ENCODE measurements around the gene AGRN. TPM values are rescaled to one million over a fixed set of nuclear protein-coding genes. Genes with fewer than 3 reads are reported as not detected.
"Not testable (repeated sequence)": the region's sequence is repeated elsewhere in the genome, so short reads cannot be mapped to it uniquely, and the experiment has no call there.

Gene AGRN
- total RNA-seq, 1 experiment from 2014 or later, result 37.8 TPM

DNA sequence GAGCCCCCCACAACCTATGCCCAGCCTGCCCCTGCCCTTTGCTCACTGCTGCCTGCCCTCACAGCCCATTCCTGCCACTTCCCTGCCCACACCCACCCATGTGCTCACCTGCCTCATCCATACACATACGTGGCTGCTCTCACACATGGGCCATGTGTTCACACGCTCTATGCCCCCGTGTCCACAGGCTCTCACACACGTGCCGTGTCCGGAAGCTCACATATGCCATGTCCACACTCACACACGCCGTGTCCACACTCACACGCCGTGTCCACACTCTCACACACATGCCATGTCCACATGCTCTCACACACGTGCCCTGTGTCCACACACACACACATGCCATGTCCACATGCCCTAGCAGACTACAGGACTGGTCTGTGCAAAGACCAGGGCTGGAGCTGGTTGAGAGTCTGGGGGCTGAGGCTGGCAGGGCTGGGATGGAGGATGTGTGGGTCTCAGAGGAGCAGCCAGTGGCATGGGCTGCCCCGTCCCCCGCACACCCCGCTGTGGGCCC, 54.8 kb downstream of the AGRN start:
- no peak for DNase-seq (ENCODE audit: extremely low read depth, low read depth)

DNA sequence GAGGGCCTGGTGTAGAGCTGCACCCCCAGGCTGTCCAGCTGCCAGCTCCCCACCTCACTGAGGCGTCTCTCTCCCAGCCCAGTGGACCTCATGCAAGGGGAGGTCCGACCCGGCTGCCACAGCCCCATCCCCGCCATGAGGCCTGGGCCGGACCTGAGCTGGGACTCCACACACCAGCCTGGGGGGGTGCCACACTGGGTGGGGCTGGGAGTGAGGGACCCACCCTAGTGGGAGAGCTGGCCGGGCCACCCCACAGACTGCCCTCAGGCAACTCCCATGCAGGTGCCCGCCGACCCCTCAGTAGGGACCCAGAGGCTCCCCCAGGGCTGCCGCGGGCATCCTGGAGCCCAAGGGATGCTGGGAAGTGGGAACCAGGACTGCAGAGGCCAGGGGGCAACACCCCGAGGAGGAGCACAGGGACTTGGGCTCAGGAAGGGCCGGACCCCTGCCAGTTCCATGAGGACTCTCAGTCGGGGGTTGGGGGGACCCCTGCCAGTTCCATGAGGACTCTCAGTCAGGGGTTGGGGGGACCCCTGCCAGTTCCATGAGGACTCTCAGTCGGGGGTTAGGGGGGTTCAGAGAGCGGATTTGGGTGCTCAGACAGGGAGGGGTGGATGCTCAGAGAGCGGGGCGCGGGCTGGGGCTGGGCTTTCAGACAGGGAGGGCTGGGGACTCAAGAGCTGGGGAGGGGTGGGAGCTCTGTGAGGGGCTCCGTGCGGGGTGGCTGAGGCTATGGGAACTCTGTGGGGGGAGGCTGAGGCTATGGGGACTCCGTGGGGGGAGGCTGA, 55.4 kb downstream of the AGRN start:
- no peak for DNase-seq (ENCODE audit: extremely low read depth, low read depth)

DNA sequence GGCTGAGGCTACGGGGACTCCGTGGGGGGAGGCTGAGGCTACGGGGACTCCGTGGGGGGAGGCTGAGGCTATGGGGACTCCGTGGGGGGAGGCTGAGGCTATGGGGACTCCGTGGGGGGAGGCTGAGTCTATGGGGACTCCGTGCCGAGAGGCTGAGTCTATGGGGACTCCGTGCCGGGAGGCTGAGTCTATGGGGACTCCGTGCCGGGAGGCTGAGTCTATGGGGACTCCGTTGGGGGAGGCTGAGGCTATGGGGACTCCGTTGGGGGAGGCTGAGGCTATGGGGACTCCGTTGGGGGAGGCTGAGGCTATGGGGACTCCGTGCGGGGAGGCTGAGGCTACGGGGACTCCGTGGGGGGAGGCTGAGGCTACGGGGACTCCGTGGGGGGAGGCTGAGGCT, 57.5 kb downstream of the AGRN start:
- not testable (repeated sequence) for DNase-seq (ENCODE audit: extremely low read depth, low read depth)

DNA sequence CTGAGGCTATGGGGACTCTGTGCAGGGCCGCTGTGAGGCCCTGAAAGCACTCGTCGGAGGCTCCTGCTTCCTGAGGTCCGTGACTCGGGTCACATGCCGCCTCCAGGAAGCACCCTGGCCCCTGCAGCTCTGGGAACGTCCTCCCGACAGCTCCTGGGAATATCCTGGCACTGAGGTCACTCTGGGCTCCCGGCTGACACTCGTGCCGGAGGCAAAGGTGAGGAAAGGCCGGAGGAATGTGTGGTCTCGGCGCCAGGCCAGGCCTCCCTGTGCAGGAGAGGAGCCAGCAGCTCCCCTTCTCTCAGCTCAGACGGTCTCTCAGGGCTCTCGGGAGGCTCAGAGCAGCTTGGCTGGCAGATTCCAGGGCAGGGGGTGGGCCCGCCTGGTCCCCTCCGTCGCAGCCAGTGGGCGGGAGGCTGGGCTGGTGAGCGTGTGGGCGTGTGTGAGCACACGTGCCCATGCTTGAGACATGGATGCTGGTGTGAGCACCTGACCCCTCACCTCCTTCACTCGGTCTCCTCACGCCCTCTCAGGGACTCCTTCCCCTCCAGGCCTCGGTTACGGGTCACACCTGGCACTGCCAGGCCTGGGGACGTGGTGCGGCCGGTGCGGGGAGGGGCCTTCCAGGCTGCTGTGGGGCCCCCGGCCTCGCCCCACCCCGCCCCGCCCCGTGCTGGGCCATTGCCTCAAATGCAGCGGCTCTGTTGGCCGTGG, 59.6 kb downstream of the AGRN start:
- DNase-seq (ENCODE audit: extremely low read depth, low read depth), result peak; percentile 40

DNA sequence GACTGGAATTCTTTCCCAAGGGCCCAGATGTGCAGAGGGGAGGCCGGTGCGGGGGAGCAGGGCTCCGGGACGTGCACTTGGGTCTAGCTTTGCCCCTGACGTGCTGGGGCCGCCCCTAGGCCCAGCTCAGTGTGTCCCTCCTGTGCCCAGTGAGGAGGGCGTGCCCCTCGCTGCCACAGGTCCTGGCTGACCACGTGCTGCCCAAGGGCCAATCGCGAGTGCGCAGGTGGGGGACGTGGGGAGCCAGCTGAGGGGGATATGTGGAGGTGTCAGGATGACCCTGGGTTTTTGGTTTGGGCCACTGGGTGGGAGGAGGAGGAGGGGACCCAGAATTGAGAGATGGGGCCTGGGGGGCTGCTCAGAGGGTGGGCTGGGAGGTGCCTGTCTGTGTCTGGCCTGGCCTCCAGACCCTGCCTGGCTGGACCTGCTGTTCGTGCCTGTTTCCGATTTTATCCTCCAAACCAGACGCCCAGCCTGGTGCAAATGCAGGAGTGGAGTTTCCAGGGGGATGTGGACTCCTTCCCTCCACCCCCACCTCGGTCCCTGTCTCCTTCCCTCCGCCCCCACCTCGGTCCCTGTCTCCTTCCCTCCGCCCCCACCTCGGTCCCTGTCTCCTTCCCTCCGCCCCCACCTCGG, 60.3 kb downstream of the AGRN start:
- DNase-seq (ENCODE audit: extremely low read depth, low read depth), result no peak

DNA sequence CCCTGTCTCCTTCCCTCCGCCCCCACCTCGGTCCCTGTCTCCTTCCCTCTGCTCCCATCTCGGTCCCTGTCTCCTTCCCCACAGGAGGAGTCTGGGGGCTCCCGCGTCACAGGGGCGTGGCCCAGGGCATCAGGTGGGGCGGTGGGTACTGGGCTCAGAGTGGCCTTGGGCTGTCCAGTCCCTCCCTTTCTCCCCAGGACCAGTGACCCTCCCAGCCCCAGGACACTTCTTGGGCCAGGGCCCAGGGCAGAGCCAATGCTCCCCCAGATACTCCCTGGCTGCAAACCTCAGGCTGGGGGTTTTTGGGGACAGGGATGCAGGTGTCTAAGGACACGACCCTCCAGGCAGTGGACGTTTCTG, 61.0 kb downstream of the AGRN start:
- no peak for DNase-seq (ENCODE audit: extremely low read depth, low read depth)

DNA sequence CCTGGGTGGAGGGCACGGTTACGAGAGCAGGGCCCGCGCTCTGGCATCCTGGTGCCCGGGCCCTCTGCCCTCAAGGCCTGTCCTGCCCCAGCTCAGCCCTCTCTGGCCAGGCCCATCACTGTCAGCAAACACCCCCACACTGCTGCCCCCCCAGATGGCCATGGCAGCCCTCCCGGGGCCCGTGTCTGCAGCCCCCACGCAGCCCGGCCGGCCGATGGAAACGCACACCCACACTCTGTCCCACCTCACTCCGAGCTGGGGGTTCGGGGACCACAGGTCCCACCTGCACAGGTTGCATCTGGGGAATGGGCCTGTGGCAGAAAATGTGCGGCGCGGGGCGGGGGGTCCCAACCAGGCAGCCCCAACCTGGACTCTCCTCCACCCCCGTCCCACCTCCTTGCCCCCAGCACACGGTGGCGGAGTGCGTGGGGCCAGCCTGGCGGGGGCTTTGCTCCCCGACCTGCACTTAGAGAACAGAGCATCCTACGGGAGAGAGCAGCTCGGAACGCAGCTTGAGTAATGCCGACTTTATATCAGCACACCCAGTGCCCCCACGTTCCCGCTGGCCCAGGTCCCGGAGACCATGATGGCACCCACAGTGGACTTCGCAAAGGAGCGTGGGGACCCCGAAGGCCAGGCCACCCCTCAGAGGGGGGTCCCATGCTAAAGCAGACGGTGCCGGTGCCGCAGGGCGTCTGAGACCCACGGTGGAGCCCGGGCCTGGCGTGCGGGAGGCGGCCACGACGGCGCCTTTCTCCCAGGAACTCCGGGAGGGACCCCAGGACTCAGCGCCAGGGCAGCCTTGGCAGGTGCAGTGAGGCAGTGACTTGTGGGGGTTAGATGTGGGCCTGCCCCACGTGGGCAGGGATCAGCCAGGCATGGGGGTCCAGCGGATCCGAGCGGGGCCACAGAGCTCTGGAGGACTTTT, 61.7 kb downstream of the AGRN start:
- no peak for DNase-seq (ENCODE audit: extremely low read depth, low read depth)

DNA sequence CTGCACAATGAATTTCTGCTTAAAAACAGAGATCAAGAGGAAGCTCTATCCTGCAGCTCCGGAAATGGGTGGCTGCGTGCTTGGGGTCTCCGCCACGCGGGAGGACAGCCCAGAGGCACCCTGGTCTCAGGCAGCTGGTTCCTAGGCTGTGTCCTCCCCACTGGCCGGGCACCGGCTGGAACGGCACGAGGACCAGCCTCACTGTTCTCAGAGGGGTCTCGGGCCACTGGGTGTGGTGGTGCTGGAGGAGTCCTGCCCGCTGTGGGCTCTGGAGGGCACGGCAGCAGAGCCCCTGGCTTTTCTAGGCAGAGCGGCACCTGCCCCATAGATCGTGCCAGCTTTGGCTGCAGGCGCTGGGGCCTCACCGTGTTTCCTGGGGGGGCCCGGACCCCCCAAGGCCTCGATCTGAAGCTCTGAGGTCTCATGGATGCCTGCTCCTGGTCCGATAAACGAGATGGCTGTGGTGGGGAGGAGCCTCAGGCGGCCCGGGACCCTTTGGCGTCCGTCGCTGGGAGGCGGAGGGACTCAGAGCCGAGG, 62.4 kb downstream of the AGRN start:
- DNase-seq (ENCODE audit: extremely low read depth, low read depth), result no peak

DNA sequence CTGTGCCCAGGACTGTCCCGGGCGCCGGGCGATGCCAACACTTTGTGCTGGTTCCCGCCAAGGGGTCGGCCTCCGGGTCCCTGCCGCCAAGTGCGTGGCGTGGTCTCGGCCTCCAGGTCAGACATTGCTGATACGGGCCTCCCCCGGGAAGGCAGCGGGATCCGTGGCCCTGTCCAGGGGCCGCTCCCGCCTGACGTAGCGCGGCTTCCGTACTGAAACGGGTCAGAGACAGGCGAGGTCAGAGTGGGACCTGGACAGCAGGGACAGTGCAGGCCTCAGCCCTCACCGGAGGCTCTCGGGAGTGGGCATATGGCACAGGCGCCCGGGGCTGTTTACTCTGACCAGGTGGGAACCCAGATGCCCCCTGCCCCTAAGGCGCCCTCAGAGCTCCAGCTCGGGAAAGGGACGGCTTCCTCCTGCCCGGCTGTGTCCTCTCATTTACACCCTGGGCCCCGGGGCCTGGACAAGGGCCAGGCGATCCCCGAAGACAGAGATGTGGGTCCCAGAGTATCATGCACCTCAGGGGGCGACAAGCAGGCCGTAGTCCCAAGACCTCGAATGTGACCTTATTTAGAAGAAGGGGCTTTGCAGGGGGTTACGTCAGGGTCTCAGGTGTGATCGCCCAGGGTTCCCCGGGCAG, 63.0 kb downstream of the AGRN start:
- no peak for DNase-seq (ENCODE audit: extremely low read depth, low read depth)

DNA sequence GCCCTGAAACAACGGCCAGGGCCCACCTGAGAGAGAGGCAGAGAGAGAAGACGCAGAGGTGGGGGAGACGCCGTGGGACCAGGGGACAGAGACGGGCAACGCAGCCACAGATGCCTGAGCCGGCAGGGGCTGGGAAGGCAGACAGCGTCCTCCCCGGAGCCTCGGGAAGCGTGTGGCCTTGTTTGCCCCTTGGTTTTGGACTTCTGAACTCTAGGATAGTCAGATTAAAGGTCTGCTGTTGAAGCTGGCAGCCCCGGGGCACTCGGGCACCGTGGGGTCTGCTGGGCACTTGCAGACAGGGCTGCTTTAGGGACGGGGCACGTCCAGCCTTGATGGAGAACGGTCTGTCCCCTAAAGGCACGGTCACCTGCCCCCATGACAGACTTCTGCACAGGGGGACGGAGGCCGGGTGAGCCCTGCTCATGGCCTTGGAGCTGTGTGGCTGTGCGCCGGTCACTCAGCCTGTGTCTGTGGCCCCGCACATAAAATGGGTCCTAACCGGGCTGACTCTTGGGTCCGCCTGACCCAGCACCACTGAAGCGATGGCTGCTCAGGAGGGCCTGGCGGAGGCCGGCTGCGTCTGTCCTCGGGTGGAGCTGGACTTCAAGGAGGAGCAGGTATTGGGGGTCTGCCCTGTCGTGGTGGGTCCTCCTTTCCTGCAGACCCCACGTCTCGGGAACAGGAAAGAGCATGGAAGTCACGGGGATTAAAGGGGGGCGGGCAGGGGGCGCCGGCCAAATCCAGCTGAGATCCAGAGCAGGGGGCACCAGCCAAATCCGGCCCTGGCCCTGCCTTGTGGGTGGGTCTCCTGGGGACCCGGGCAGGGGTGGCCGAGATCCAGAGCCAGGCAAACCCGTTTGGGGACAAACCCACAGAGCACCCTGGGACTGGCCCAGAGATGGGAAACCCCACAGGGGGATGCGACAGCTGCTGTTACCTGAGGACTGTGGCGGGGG, 63.8 kb downstream of the AGRN start:
- no peak for DNase-seq (ENCODE audit: extremely low read depth, low read depth)

DNA sequence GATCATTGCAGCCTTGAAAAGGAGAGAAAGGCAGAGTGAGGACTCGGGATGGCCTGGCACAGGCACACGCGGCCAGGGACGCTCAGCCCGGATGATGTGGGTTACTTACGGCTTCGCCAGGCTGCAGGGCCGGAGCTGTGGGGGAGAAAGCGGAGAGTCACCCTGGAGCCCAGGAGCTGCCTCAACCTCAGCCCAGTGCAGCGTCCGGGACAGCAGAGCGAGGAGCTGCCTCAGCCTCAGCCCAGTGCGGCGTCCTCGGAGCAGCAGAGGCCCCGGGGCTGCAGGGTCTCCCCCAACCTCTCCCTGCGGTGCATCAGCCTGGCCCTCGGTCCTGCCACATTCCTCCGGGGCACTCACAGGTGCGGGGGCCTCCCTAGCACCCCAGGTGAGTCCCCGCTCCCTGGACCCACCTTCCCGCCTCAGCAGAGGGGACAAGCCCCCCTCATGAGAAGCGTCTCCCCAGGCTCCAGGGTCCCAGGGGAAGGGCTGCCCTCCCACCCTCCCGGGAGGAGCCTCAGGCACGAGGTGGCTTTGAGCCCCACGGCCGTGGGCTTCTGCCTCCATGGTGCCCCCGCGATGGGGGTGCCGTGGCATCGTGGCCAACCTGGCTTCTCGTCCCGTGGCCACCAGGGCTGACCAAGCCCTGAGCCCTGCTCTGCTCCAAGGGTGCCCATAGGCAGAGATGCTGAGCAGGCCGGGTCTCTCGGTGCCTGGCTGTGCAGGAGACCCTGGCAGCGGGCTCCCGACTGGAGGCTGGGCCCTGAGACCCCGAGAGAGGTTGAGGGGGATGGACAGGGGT, 64.7 kb downstream of the AGRN start:
- DNase-seq (ENCODE audit: extremely low read depth, low read depth), result no peak

DNA sequence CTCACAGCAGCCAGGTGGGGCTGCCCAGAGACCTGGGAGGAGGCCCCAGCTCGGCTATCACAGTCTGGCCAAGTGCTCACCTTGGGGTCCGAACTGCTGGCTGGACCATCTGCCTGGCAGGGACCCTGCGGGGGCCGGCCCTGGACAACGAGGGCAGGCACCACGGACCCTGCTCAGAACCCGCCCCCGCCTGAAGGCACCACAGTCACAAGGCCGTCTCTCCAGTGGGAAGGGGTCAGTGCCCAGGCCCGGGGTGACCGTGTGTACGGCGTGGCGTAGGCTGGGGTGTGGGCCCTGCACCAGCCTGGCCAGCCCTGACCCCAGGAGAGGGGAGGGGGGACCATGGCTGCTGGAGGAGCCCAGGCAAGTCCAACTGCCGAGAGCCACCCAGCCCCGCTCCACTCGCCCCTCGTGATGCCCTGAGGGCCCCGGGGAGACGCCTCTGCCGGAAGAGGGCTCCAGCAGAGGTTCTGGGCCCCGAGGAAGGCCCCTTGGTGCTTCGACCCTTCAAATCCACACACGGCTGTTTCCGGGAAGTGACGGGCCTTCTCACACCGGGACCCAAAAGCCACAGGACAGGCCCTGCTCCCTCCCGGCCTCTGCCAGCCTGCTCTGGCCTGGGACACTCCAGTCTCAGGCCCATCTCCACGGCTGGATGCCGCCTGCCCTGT, 65.4 kb downstream of the AGRN start:
- no peak for DNase-seq (ENCODE audit: extremely low read depth, low read depth)

DNA sequence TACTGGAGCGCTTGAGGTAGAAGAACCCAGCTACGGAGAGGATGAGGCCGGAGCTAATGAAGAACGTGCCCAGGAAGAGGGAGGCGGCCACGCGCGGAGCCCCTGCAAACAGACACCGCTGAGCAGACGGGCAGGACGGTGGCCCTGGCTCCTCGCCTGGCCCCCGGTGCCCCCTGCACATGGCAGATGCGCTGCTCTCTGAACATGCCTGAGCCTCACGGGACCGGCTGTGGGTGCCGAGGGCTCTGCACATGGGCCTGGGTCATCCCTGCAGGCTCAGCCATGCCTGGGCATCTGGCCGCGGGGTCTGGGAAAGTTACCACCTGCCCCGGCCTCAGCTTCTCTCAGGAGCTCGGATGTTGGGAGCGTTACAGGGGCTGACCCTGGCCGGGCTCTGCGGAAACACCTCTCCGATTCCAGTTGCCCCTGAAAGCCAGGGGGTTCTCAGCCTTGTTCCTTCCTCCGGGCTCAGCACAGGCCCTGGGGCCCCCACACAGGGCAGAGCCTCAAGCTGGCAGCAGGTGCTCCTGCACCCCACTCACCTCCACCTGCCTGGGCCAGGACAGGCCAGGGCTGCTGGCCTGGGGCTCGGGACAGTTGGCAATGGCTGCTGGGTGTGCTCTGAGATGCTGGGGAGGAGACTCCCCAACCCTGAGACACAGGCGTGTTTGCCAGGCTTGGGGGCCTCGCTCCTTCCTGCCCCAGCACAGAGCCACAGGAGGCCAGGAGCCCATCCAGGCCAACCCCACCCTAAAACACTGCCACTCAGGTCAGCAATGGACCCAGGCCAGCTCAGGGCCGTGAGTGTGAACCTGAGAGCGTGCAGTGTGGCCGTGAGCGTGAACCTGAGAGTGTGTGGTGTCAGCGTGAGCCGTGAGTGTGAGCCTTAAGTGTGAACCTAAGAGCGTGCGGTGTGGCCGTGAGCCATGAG, 66.3 kb downstream of the AGRN start:
- no peak for DNase-seq (ENCODE audit: extremely low read depth, low read depth)

DNA sequence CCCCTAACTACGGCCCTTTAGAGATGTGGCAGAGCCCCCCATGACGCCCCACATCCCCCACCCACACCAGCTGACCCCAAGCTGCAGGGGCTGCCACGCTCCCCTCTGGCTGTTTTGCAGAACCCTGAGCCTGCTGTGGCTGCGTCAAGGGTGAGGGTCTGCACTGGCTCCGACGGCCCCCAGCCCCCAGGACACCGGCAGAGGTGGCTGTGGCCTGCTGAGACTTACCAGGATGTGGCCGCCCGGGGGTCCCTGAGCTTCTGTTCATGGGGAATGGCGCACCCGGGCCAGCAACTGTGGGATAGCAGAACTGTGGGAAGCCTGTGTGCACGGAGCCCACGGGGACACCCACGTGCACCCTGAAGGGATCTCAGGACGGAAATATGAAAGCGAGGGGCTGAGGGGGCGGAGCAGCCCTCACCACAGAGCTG, 67.0 kb downstream of the AGRN start:
- no peak for DNase-seq (ENCODE audit: extremely low read depth, low read depth)

DNA sequence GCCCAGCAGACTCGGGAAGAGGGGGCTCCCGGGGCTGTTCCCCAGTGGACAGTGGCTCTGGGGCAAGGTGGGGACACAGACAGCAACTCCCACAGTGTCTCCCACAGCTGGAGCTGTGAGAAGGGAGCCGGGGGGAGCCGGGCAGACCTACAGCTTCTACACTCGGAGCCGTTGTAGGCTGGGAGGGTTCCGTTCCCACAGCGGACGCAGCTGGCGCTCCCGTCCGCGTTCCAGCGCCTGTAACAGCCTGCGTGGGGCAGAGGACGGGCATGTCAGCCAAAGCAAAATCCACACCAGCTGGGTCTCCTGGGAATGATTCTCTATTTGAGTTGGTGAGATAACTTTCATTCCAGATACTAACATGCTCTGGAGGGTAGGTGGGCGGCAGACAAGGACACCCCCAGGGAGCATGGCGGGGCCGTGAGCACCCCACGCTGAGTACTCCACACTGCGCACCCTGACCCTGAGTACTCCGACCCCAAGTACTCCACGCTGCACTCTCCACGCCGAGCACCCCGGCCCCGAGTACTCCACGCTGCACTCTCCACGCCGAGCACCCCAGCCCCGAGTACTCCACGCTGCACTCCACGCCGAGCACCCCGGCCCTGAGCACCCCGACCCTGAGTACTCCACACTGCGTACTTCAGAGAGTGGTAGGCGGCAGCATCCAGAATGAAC, 67.6 kb downstream of the AGRN start:
- no peak for DNase-seq (ENCODE audit: extremely low read depth, low read depth)

Data from NCI-H460 (cell line).